ENCODE results near the gene SERHL2.
"Not testable (repeated sequence)": the region's sequence is repeated elsewhere in the genome, so short reads cannot be mapped to it uniquely, and the experiment has no call there.

SERHL2 gene

DNA sequence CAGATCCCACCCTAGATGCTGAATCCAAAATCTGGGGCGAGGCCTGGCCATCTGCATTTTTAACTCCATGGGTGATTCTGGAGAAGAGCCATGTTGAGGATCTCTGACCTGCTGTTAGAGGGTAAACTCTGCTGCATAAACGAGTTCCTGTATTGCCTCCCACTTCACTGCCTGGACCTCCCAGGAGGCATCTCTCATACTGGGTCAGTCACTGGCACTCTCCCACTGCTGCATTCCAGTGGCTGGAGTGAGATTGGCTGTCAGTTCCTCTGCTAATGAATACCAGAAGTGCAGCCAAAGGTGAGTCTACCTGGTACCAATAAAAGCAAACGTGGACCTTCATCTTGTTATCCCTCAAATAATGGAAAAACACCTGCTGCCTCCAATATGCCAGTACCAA is 50.6 kb downstream of the SERHL2 start:
- Histone ChIP-seq H3K79me1 (replicated peaks; ENCODE audit: low read length, poor library complexity, severe bottlenecking) (peaks cover 15% of the 10 kb centered on the region), H4K91ac (ENCODE audit: low read length) (no peak overlapping the region), H2BK5ac (ENCODE audit: low read depth, low read length, poor library complexity, severe bottlenecking) (no peak overlapping the region), H3K23ac (ENCODE audit: low read length in 2 of 2) (no peak overlapping the region), H3K18ac (ENCODE audit: low read depth in 1 of 2, low read length in 2 of 2) (no peak overlapping the region), H3K14ac (ENCODE audit: low read length in 2 of 2) (no peak overlapping the region), H3K36me3 (ENCODE audit: control insufficient read depth in 1 of 2, insufficient read depth in 2 of 2, low read depth in 1 of 2, low read length in 2 of 2) (peaks cover 40 to 41% of the 10 kb centered on the region in 2 experiments), H2AK5ac (ENCODE audit: low read length, severe bottlenecking) (peak overlapping the region; percentile 92), H3K4ac (ENCODE audit: low read depth in 1 of 2, low read length in 2 of 2) (no peak overlapping the region), H3K9ac (ENCODE audit: low read length) (no peak overlapping the region), H3K27me3 (ENCODE audit: control insufficient read depth in 1 of 2, insufficient read depth in 1 of 2, low read length in 2 of 2) (no peaks in the 10 kb centered on the region), H3K4me2 (ENCODE audit: low read length, poor library complexity, severe bottlenecking) (peak overlapping the region; percentile 38), H3K9me3 (ENCODE audit: control insufficient read depth, low read length) (no peaks in the 10 kb centered on the region), H2BK12ac (ENCODE audit: low read length in 2 of 2) (no peak overlapping the region), H3K27ac (ENCODE audit: low read length, poor library complexity, severe bottlenecking) (peak overlapping the region; percentile 74), H2BK15ac (ENCODE audit: low read depth, poor library complexity, severe bottlenecking) (no peak overlapping the region), H4K8ac (ENCODE audit: low read length) (no peak overlapping the region), H2AFZ (ENCODE audit: low read depth, low read length) (no peak overlapping the region), H3K4me3 (ENCODE audit: insufficient read depth in 1 of 2, low read depth in 1 of 2, low read length in 2 of 2) (no peak overlapping the region), H3K4me1 (ENCODE audit: control insufficient read depth, insufficient read depth, low read depth, low read length) (peaks cover 35% of the 10 kb centered on the region), H2BK120ac (ENCODE audit: low read depth, low read length) (no peak overlapping the region)
- WGBS = 78% methylated on average over 2 of the region's 3 CpGs
- DNase-seq = no peak

DNA sequence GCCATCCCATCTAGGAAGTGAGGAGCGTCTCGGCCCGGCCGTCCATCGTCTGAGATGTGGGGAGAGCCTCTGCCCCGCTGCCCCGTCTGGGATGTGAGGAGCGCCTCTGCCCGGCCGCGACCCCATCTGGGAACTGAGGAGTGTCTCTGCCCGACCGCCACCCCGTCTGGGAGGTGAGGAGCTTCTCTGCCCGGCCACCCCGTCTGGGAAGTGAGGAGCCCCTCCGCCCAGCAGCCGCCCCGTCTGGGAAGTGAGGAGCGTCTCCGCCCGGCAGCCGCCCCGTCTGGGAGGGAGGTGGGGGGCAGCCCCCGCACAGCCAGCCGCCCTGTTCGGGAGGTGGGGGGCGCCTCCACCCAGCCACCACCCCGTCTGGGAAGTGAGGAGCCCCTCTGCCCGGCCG is 53.9 kb downstream of the SERHL2 start:
- H3K4ac ChIP-seq (ENCODE audit: low read depth in 1 of 2, low read length in 2 of 2); H3K79me1 ChIP-seq (replicated peaks; ENCODE audit: low read length, poor library complexity, severe bottlenecking); H3K23ac ChIP-seq (ENCODE audit: low read length in 2 of 2); H3K18ac ChIP-seq (ENCODE audit: low read depth in 1 of 2, low read length in 2 of 2); H2AFZ ChIP-seq (ENCODE audit: low read depth, low read length); H2AK5ac ChIP-seq (ENCODE audit: low read length, severe bottlenecking); H3K9ac ChIP-seq (ENCODE audit: low read length); H4K91ac ChIP-seq (ENCODE audit: low read length); H2BK12ac ChIP-seq (ENCODE audit: low read length in 2 of 2); DNase-seq; H3K14ac ChIP-seq (ENCODE audit: low read length in 2 of 2); H3K4me2 ChIP-seq (ENCODE audit: low read length, poor library complexity, severe bottlenecking); H2BK15ac ChIP-seq (ENCODE audit: low read depth, poor library complexity, severe bottlenecking); H4K8ac ChIP-seq (ENCODE audit: low read length); H2BK120ac ChIP-seq (ENCODE audit: low read depth, low read length); H3K4me3 ChIP-seq (ENCODE audit: insufficient read depth in 1 of 2, low read depth in 1 of 2, low read length in 2 of 2); H3K27me3 ChIP-seq (ENCODE audit: control insufficient read depth in 1 of 2, insufficient read depth in 1 of 2, low read length in 2 of 2); H3K9me3 ChIP-seq (ENCODE audit: control insufficient read depth, low read length): not testable (repeated sequence)
- 95% methylated on average over 31 of the region's 31 CpGs for WGBS
- Histone ChIP-seq H3K36me3 (ENCODE audit: control insufficient read depth in 1 of 2, insufficient read depth in 2 of 2, low read depth in 1 of 2, low read length in 2 of 2) (peaks cover 26 to 27% of the 10 kb centered on the region in 2 experiments), H3K27ac (ENCODE audit: low read length, poor library complexity, severe bottlenecking) (peak overlapping the region; percentile 96), H3K4me1 (ENCODE audit: control insufficient read depth, insufficient read depth, low read depth, low read length) (peaks cover 43% of the 10 kb centered on the region), H2BK5ac (ENCODE audit: low read depth, low read length, poor library complexity, severe bottlenecking) (peak overlapping the region; percentile 81)

DNA sequence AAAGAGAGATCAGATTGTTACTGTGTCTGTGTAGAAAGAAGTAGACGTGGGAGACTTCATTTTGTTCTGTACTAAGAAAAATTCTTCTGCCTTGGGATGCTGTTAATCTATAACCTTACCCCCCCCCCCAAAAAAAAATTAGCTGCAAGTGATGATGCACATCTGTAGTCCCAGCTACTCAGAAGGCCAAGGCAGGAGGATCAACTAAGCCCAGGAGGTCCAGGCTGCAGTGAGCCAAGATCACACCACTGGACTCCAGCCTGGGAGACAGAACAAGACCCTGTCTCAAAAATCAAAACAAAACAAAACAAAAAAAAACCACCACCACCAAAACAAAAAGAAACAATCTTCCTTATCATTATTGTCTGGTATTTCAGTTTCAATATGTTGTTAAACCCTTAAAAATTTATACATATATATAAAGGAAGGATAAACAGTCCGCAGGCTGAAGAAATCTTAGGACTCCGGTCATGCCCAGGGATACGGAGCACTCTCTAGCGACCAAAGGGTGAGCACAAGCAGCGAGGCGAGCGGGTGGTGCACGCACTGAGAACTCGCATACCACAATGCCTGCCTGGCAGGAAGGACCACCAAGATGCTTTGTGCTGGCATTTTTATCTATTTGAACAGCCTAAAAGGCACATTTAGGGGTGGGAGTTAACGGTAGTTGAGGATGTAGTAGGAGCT is 54.5 kb downstream of the SERHL2 start:
- H3K36me3 ChIP-seq (ENCODE audit: control insufficient read depth in 1 of 2, insufficient read depth in 2 of 2, low read depth in 1 of 2, low read length in 2 of 2) = peaks cover 20 to 30% of the 10 kb centered on the region in 2 experiments
- H3K4me2 ChIP-seq (ENCODE audit: low read length, poor library complexity, severe bottlenecking) = peak overlapping the region; percentile 29
- no peak overlapping the region for H2BK120ac ChIP-seq (ENCODE audit: low read depth, low read length)
- H2AFZ ChIP-seq (ENCODE audit: low read depth, low read length) = no peak overlapping the region
- H2BK5ac ChIP-seq (ENCODE audit: low read depth, low read length, poor library complexity, severe bottlenecking) = peak overlapping the region; percentile 63
- H3K9me3 ChIP-seq (ENCODE audit: control insufficient read depth, low read length) = no peaks in the 10 kb centered on the region
- no peak for DNase-seq
- H4K8ac ChIP-seq (ENCODE audit: low read length) = no peak overlapping the region
- H3K27me3 ChIP-seq (ENCODE audit: control insufficient read depth in 1 of 2, insufficient read depth in 1 of 2, low read length in 2 of 2) = no peaks in the 10 kb centered on the region
- peak overlapping the region; percentile 74 for H3K9ac ChIP-seq (ENCODE audit: low read length)
- H3K18ac ChIP-seq (ENCODE audit: low read depth in 1 of 2, low read length in 2 of 2) = peak overlapping the region in 1 of 2 experiments; percentile 71
- no peak overlapping the region for H3K23ac ChIP-seq (ENCODE audit: low read length in 2 of 2)
- 91% methylated on average over 10 of the region's 11 CpGs for WGBS
- peak overlapping the region in 1 of 2 experiments; percentile 62 for H3K4me3 ChIP-seq (ENCODE audit: insufficient read depth in 1 of 2, low read depth in 1 of 2, low read length in 2 of 2)
- no peak overlapping the region for H2BK12ac ChIP-seq (ENCODE audit: low read length in 2 of 2)
- peak overlapping the region; percentile 96 for H3K27ac ChIP-seq (ENCODE audit: low read length, poor library complexity, severe bottlenecking)
- H3K79me1 ChIP-seq (replicated peaks; ENCODE audit: low read length, poor library complexity, severe bottlenecking) = peaks cover 6% of the 10 kb centered on the region
- H3K4me1 ChIP-seq (ENCODE audit: control insufficient read depth, insufficient read depth, low read depth, low read length) = peaks cover 49% of the 10 kb centered on the region
- H4K91ac ChIP-seq (ENCODE audit: low read length) = no peak overlapping the region
- peak overlapping the region in 1 of 2 experiments; percentile 39 for H3K4ac ChIP-seq (ENCODE audit: low read depth in 1 of 2, low read length in 2 of 2)
- peak overlapping the region; percentile 16 for H2AK5ac ChIP-seq (ENCODE audit: low read length, severe bottlenecking)
- no peak overlapping the region for H2BK15ac ChIP-seq (ENCODE audit: low read depth, poor library complexity, severe bottlenecking)
- no peak overlapping the region for H3K14ac ChIP-seq (ENCODE audit: low read length in 2 of 2)

DNA sequence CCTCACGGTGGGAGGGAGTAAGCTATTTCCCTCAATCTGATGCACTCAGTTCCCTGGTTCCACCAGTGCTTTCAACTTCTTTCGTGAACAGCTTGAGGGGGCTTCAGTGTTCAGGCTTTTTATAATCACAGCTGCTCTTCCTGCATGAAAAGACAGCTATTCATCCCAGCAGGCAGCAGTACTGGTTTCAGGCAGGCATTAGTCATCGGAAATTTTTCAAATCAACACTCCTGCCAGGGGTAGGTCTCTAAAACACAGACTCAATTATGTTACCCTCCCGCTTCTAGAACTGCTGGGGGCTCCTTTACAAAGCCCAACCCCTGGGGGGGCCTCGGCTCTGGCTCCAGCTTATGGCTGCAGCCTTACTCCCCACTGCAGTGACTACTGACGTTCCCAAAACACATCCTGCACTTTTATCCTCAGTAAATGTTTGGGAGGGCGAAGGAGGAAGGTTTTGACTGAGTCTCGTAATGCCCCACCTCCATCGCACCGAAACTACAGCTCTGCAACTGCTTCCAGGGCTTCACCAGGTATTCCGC is 55.1 kb downstream of the SERHL2 start:
- peak overlapping the region in 1 of 2 experiments; percentile 62 for H3K4me3 ChIP-seq (ENCODE audit: insufficient read depth in 1 of 2, low read depth in 1 of 2, low read length in 2 of 2)
- no peak overlapping the region for H3K23ac ChIP-seq (ENCODE audit: low read length in 2 of 2)
- H3K14ac ChIP-seq (ENCODE audit: low read length in 2 of 2) = no peak overlapping the region
- H2BK5ac ChIP-seq (ENCODE audit: low read depth, low read length, poor library complexity, severe bottlenecking) = peak overlapping the region; percentile 91
- H3K9ac ChIP-seq (ENCODE audit: low read length) = peak overlapping the region; percentile 74
- no peak overlapping the region for H3K4ac ChIP-seq (ENCODE audit: low read depth in 1 of 2, low read length in 2 of 2)
- peaks cover 48% of the 10 kb centered on the region for H3K4me1 ChIP-seq (ENCODE audit: control insufficient read depth, insufficient read depth, low read depth, low read length)
- peaks cover 5% of the 10 kb centered on the region for H3K79me1 ChIP-seq (replicated peaks; ENCODE audit: low read length, poor library complexity, severe bottlenecking)
- peak overlapping the region in 1 of 2 experiments; percentile 24 for H3K18ac ChIP-seq (ENCODE audit: low read depth in 1 of 2, low read length in 2 of 2)
- H2AK5ac ChIP-seq (ENCODE audit: low read length, severe bottlenecking) = peak overlapping the region; percentile 58
- H4K91ac ChIP-seq (ENCODE audit: low read length) = no peak overlapping the region
- DNase-seq = peak; percentile 75
- H3K36me3 ChIP-seq (ENCODE audit: control insufficient read depth in 1 of 2, insufficient read depth in 2 of 2, low read depth in 1 of 2, low read length in 2 of 2) = peaks cover 19 to 30% of the 10 kb centered on the region in 2 experiments
- H3K27me3 ChIP-seq (ENCODE audit: control insufficient read depth in 1 of 2, insufficient read depth in 1 of 2, low read length in 2 of 2) = no peaks in the 10 kb centered on the region
- no peak overlapping the region for H2BK120ac ChIP-seq (ENCODE audit: low read depth, low read length)
- WGBS = 49% methylated on average over 10 of the region's 11 CpGs
- H3K9me3 ChIP-seq (ENCODE audit: control insufficient read depth, low read length) = no peaks in the 10 kb centered on the region
- peak overlapping the region; percentile 57 for H3K4me2 ChIP-seq (ENCODE audit: low read length, poor library complexity, severe bottlenecking)
- peak overlapping the region; percentile 96 for H3K27ac ChIP-seq (ENCODE audit: low read length, poor library complexity, severe bottlenecking)
- peak overlapping the region; percentile 44 for H2BK15ac ChIP-seq (ENCODE audit: low read depth, poor library complexity, severe bottlenecking)
- H2AFZ ChIP-seq (ENCODE audit: low read depth, low read length) = no peak overlapping the region
- H2BK12ac ChIP-seq (ENCODE audit: low read length in 2 of 2) = no peak overlapping the region
- H4K8ac ChIP-seq (ENCODE audit: low read length) = no peak overlapping the region

All from mesenchymal stem cell (in vitro differentiated cells and primary cell).